Measurements from ENCODE around the gene FASN. TPM values are rescaled to one million over a fixed set of nuclear protein-coding genes. Genes with fewer than 3 reads are reported as not detected.

FASN gene
- total RNA-seq, 3 donors from 2014 or later: 87.2 to 115 (median 102) TPM

- intact Hi-C loops (cut with DNase I, micrococcal nuclease): no loop called here
- H3K36me3 ChIP-seq (ENCODE audit: low read depth): no peaks in the 10 kb centered on the region
- TF ChIP-seq CTCF (IDR thresholded peaks at IDR 0.05): no peak
- no peaks in the 10 kb centered on the region for H3K9me3 ChIP-seq
- H3K4me3 ChIP-seq: peak within 1 kb of the TSS; percentile 59
- ATAC-seq (peak; percentile 85), DNase-seq (peak; percentile 51 to 78 (median 76))
- peaks cover 16% of the 10 kb centered on the region for H3K4me1 ChIP-seq (ENCODE audit: low read depth)
Observed at GRCh38 chr17:82065638-82066303, 32.3 kb downstream of the FASN start, which contains the start of gene DUS1L. Gene DUS1L, minus strand, starts transcription at chr17:82065804. Its CDS starts 745 bp downstream, at chr17:82065059.

- H3K9me3 ChIP-seq: no peaks in the 10 kb centered on the region
- intact Hi-C loops (cut with DNase I, micrococcal nuclease): no loop called here
- H3K4me3 ChIP-seq: peak overlapping the region; percentile 59
- ATAC-seq: peak; percentile 27
- peak in 1 of 3 donors; percentile 55 for DNase-seq
- no peak for TF ChIP-seq CTCF (IDR thresholded peaks at IDR 0.05)
- no peaks in the 10 kb centered on the region for H3K36me3 ChIP-seq (ENCODE audit: low read depth)
- H3K4me1 ChIP-seq (ENCODE audit: low read depth): peaks cover 16% of the 10 kb centered on the region
Observed at GRCh38 chr17:82065193-82065637, 32.8 kb downstream of the FASN start.

GRCh38 chr17:82064433-82065192 is 33.4 kb downstream of the FASN start:
- intact Hi-C loops (cut with DNase I, micrococcal nuclease): no loop called here
- peak overlapping the region; percentile 59 for H3K4me3 ChIP-seq
- ATAC-seq: peak; percentile 85
- peak in 2 of 3 donors; percentile 64 to 73 for DNase-seq
- no peaks in the 10 kb centered on the region for H3K9me3 ChIP-seq
- H3K36me3 ChIP-seq (ENCODE audit: low read depth): no peaks in the 10 kb centered on the region
- H3K4me1 ChIP-seq (ENCODE audit: low read depth): peaks cover 16% of the 10 kb centered on the region
- no peak for TF ChIP-seq CTCF (IDR thresholded peaks at IDR 0.05)

GRCh38 chr17:82063424-82064415 is 34.3 kb downstream of the FASN start:
- ATAC-seq: no peak
- intact Hi-C loops (cut with DNase I, micrococcal nuclease): no loop called here
- DNase-seq: no peak
- peaks cover 16% of the 10 kb centered on the region for H3K4me1 ChIP-seq (ENCODE audit: low read depth)
- no peak overlapping the region for H3K4me3 ChIP-seq
- TF ChIP-seq CTCF (IDR thresholded peaks at IDR 0.05): no peak
- no peaks in the 10 kb centered on the region for H3K9me3 ChIP-seq
- H3K36me3 ChIP-seq (ENCODE audit: low read depth): no peaks in the 10 kb centered on the region

GRCh38 chr17:82062984-82063368 is 35.1 kb downstream of the FASN start:
- H3K9me3 ChIP-seq: no peaks in the 10 kb centered on the region
- intact Hi-C loops (cut with DNase I, micrococcal nuclease): no loop called here
- TF ChIP-seq CTCF (IDR thresholded peaks at IDR 0.05): no peak

More at GRCh38 chr17:82062984-82063368, 35.1 kb downstream of the FASN start:
- DNase-seq (no peak), ATAC-seq (no peak)
- Histone ChIP-seq H3K36me3 (ENCODE audit: low read depth) (no peaks in the 10 kb centered on the region), H3K4me3 (no peak overlapping the region), H3K4me1 (ENCODE audit: low read depth) (peaks cover 16% of the 10 kb centered on the region)

All from mucosa of descending colon (tissue), 3 donors.